NCI-H446 treated with DMSO at 0.1 percent for 48 hours (cell line): ENCODE measurements around the gene RTKN.

ENCODE experiments used
- DNase-seq: peaks from one replicate; lab custom pipeline; 2025; lab: John Stamatoyannopoulos, UW

The RTKN gene

DNA sequence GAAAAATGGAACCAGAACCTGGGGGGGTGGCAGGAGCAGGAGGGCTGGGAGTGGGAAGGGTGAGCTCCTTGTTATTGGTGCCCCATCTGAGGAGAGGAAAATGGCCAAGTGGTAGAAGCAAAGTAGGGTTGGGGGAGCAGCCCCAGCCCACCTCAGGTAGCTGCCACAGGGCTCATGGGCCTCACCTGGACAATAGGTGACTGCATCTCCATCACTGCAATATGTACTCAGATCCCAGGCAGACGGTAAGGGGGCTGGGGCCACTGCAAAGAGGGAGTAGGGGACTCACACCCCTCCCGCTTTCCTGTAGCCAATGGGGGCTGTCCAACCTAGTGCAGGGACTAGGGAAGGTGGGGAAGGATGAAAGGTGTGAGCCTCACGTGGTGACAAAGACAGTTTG, 24.5 kb downstream of the RTKN start:
- no peak for DNase-seq

DNA sequence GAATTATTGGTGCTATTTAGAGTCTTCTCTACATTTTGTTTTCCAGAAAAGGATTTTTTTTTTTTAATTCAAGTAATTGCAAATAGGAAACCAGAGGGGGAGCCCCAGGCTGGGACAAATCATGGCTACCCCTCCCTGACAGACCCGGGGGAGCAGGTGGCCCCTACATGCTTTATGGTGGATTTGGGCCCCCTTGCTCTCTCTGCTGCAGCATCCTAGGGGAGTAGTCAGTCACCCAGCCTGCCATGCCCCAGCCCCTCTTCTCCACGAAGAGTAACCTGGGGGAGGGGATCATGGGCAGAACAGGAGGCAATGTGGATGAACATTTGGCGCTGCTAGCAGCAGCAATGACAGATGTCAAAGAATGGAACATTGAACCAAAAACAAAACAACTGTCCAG, 25.0 kb downstream of the RTKN start:
- no peak for DNase-seq

DNA sequence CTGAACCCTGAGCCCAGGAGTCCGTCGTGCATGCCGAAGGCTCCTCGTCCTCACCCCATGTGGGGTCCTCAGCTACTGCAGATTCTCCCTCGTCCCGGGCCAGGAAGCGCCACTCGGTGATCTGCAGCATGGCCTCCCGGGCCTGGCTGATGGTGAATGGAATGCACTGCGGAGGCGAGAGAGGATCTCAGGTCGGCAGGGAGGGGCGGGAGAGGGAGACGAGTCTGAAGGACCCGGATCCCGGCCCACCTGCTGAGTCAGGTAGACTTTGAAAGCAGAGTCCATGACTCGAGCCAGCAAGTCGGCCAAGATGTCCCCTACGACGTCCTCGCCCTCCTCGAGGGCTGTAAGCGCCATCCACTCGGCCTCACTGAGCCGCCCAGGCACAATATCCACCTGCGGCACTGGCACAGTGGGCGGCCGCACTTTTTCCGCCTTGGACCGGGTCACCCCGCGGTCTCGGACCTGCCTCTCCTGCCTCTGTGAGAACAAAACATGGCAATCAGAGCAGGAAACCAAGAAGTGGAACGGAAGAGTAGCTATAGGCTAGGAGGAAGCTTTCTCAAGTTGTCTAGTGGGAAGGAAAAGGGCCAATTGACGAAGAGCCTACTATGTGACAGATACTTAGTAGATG, 25.9 kb downstream of the RTKN start:
- no peak for DNase-seq

DNA sequence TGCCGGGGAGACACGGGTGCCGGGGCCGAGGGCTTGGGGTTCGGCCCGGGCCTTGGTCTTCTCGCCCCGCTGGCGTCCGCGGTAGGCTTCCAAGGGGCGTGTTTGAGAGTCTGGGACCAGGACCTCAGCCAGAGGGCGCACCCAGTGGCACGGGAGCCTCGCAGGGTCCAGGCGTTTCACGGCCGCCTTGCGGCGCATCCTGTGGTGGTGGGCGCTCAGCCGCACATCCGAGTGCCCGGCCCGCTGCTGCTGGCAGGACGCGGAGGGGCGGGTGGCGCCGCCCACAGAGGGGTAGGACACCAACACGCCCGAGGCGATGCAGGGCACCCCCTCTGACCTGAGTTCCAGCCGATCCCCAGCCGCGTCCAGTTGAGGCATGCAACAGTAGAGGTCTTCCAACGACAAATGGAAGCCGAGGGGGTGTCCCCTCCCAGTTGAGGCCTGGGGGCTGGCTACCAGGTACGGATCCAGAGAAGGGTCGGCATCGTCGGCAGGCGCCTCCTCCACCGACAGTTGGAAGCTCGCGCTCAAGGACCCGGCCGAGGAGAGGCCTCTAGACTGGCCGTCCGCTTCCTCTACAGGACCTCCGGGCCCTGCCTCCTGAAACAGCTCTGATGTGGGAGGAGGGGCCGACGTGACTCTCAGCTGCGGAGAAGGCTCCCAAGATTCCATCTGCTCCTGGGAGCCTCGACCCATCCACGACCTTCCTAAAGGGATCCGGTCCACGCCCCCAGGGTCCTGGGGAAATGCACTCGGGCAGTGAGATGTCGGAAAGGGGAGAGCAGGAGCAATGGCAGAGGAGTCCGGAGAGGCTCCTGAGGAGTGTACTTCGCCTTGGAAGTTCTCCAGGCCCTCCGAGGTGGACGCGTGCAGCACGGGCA, 26.6 kb downstream of the RTKN start:
- DNase-seq, result no peak

DNA sequence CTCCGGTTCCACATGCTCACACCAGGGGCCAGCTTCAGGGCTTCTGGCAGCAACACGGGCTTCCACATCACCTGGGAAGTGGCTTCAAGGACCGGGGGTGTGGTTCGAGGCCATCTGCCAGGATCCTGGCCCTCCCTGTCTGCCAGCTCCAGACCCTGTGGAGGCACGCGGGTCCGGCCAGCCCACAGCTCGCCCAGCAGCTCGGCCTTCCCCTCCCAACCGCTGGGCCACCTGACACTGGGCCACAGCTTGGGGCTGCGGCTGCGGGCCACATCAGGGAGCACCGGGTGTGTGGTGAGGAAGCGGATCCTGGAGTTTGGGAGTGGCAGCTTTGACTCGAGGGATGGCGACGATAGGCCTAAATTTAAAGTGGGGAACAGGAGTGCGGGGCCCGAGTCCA, 27.3 kb downstream of the RTKN start:
- DNase-seq, result no peak

DNA sequence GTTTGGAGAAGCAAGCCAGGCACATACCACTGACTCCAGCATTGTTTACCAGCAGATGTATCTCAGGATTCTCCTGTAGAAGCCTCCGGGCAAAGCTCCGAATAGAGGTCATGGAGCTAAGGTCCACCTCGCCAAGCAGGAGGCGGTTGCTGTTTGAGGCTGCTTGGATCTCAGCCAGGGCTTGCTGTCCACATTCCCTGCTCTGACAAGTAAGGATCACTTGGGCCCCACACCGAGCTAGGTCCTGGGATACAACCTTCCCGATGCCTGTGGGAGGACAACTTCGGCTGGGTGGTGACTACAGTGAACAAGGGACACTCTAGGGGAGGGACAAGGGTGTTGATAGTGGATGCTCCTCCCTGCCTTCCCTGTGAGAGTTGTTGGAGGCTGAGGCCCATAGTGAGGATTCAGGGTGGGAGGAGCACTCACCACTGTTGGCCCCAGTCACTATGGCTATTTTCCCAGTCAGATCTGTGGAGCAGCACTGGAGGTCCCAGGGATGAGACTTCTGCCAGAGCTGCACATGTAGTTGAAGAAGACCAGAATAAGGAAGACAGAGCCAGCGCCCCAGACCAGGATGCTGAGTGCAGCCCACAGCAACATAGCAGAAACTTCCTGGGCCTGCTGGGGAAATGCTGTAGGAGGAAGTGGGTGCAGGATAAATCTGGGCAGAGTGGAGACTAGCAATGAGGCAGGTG, 28.6 kb downstream of the RTKN start:
- no peak for DNase-seq

DNA sequence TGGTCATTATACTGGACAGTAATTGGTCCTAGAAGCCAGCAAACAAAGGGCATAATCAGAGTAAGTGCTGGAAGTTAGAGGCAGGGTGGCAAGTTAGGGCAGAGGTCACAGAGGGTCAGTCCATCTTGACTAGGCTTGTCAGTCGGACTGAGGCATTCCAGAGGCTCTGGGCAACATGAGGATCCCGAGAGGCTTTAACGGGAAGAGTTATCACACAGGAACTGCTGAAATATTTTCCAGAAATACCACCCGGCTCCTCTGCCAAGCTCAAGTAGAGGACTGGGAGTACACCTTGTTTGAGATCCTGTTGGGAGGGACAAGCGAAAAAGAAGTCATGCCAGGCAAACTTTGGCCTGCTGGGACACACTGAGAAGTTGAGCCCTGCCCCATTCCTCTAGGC, 34.1 kb downstream of the RTKN start:
- no peak for DNase-seq

DNA sequence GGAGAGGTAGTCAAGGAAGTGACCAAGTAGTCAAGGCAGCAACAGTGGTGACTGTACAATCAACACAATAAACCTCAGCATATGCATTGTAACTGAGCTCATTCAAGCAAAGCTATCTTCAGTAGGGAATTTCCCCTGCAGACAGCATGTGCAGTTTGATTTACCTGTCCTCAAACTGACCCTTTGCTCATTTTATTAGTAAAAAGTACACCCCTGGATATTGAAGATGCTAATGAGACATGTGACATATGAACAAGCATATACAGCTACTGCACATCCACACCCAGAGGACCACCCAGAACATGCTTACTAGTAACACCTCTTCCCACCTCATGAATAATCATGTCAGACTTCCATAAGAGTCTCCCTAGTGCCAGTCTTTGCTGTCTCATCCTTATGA, 35.7 kb downstream of the RTKN start:
- no peak for DNase-seq

DNA sequence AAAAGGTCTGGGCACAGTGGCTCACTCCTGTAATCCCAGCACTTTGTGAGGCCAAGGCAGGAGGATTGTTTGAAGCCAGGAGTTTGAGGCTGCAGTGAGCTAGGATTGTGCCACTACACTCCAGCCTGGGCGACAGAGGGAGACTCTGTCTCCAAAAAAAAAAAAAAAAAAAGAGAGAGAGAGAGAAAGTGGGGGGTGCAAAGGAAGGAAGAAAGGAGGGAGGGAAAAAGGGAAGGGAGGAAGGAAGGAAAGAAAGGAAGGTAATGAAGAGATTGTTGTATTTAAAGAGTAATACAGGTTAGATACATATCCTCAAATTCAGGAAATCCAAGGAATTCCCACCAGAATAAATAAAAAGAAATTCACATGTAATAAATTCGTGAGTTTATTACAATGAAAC, 39.8 kb downstream of the RTKN start:
- DNase-seq, result no peak

DNA sequence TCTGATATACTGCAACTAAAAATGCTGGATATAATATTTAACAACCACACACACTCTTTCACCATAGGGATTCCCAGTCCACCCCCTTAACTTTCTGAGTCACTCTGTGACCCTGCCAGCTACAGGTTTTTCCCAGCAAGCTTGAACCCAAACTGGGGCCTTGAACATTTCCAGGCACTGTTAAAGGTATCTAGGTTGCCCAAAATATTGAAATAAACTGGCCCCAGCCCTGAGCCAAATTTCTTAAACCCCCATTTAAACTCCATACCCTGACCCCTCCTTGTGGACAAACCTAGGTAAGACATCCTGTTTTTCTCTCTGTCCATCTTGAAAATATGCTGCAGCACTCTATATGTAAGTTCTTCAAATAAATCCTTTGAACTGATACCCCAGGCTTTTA, 42.0 kb downstream of the RTKN start:
- no peak for DNase-seq

DNA sequence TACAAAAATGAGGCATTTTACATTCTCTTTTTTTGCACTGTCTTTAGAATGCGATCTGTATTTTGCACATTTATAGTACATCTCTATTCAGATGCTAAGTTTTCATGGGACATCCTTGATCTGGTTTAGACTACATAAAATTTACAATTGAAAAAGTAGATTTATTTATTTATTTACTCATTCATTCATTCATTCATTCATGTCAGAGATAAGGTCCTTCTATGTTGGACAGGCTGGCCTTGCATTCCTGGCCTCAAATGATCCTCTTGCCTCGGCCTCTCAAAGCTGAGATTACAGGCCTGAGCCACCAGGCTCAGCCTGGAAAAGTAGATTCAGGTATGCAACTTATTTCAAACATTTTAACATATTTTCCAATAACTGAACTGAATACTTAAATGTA, 45.6 kb downstream of the RTKN start:
- DNase-seq, result no peak

DNA sequence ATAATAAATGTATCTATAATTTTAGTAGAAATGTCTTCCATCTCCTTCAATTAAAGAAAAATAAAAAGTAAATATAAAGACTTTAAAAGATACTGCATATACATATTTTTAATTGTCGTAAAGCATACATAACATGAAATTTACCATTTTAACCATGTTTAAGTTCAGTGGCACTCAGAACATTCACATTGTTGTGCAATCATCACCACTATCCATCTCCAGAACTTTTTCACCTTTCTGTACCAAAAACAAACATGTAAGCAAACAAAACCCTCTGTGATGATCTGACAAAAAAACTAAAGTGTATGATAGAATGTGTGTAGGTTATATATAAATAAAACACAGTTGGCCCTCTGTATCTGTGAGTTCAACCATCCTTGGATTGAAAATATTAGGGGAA, 48.2 kb downstream of the RTKN start:
- no peak for DNase-seq

DNA sequence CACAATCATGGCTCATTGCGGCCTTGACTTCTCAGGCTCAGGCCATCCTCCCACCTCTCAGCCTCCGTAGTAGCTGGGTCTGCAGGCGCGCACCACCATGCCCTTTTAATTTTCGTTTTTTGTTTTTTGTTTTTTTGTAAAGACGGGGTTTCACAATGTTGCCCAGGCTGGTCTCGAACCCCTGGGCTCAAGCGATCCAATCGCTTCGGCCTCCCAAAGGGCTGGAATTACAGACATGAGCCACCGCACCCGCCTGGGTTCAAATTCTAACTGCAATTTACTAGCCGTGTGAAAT, 49.3 kb downstream of the RTKN start:
- no peak for DNase-seq

DNA sequence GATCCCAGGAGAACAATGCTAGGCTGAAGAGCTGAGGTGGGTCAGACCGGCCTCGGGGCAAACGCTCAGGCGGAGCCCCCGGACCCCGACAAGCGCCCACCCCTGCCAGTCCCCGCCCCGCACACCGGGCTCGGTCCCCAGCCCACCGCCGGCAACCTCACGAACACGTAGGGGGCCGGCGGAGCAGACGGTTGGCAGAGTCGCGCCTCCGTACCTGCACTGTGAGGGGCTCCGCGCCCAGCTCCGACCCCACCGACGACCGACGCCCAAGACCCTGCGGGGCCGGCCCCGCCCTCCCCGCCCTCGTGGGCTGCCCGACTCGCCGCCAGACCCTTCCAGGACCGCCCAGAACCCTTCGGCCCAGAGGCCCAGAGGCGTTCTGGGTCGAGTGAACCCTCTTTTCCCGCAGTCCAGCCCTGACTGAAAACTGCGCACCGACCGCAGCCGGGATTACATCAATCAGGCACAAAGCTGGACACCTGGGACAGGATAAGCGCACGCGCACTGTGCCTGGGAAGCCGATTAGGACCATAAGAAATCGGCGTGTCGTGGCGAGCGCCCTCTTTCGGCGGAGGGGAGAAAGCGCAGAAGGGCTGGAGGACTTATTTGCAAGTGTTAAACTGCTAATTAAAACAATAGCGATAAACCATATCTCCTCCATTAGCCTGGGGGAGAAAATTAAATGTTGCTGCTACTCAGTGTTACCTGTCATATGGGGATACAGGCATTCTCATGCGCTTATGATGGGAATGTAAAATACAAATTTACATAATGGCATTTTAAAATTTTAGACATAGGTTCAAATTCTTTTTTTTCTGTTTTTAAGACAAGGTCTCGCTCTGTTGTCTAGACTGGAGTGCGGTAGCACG, 49.9 kb downstream of the RTKN start:
- DNase-seq, result peak; percentile 77

DNA sequence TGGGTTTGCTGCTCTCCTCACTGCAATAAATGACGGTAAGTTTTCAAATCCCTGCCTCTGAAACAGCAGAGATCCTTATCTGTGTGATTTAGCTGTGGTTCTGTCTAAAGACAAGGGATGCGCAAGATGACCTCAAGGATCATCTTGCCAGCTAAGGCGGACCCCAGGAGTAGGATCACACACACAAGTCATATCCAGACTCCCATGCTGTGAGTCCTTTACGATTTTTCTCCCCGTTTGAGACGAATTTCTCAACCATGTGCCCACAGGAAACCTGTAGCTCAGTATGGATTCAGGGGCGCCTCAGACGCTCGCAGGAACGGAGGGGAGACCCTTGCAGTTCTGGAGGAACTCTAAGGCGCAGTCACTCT, 50.5 kb downstream of the RTKN start:
- DNase-seq, result no peak

DNA sequence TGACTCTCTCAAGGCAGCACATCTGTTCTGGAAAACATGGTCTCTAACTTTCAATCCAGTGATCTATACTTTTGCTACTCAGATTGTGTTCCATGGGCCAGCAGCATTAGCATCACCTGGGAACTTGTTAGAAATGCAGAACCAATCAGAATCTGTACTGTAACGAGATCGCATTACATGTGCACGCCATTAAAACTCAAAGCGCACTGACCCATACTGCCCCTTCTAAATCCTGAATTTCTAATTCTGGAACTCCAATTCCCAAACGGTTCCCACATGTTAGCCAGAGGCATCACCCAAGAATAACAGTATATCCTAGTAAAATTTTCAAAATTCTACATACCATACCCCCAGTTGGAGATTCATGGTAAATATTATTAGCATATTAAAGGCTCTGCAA, 51.1 kb downstream of the RTKN start:
- DNase-seq, result no peak

DNA sequence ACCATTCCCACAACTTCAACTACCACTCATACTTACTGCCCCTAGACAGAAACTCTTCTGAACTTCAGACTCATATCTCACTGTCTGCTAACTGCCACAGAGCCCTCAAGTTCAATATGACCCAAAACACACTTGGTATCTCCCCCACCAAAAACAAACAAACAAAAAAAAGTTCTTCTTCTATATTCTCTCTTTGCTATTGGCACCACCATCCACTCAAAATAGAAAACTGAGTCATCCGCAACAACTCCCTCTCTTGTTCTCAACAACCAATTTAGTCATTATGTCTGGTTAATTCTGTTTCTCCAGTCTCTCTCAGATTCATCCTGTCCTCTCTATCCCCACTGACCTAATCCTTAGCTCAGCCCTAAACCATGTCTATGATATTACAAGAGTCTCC, 54.4 kb downstream of the RTKN start:
- DNase-seq, result no peak

DNA sequence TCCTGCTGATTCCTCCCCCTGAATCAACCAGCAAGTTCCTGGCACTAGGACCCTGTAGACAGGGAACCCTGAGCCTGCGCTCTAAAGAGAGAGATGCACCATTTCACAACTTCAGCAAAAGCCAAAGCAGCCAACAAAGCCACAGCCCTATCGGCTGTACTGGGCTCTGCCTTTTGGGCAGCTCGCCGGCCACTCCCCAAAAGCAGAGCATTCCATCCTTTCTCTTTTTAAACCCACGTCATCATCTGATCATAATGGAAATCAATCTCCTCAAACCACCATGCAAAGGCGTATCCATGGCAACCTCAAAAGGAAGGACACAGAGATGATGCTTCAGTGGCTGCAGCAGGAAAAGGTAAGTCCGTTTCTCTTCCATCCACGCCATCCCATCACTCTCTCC, 56.3 kb downstream of the RTKN start:
- no peak for DNase-seq

DNA sequence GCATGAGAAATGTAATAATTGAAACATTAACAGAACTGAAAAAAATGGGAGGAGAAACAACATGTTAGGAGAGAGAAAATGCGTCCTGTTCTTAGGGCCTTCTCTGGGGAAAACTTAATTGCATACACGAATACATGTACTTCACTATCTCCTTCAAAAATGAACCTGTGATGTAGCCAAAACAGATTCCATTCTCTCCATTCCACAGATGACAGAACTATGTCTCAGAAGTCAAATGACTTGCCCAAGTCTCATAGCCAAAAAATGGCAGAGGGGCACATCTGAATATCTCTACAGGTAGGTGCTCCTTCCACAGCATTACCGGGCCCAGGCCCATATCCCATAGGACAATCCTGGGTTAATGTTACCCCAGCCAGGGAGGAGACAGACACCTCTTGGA, 57.7 kb downstream of the RTKN start:
- no peak for DNase-seq

DNA sequence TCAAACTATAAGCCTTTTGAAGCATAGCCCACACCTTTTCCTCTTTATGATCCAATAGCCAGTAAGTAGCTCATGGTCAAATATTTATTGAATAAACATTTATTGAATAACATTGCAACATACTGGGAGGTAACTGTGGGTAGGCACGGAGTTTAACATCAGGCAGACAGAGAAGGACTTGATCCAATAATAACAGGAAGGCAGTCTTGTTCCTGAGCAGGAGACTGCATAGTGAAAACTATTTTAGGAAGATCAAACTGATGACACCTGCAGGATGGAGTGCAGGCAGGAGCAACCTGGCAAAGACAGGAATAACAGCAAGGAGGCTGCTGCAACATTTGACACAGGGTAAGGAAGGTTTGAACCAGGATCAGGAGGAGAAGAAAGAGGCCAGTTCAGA, 58.5 kb downstream of the RTKN start:
- DNase-seq, result no peak

DNA sequence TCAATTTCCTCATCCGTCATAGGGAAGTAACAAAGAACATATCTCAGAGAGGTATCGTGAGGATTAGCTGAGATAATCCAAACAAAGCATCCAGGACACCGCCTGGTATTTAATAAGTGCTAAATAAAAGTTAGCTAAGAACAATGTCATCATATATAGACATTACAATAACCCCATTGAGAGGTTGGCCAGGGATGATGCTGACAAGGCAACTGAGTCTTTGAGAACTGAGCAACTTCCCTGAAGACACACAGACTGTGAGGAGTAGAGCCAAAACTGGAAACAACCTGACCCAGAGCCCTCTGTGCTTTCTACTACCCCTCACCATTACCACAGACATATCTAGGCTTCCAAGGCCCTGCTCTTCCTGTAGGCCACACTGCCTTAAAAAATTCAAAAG, 60.0 kb downstream of the RTKN start:
- peak; percentile 19 for DNase-seq
